ENCODE measurements around the gene EIF4A2.

Gene EIF4A2

DNA sequence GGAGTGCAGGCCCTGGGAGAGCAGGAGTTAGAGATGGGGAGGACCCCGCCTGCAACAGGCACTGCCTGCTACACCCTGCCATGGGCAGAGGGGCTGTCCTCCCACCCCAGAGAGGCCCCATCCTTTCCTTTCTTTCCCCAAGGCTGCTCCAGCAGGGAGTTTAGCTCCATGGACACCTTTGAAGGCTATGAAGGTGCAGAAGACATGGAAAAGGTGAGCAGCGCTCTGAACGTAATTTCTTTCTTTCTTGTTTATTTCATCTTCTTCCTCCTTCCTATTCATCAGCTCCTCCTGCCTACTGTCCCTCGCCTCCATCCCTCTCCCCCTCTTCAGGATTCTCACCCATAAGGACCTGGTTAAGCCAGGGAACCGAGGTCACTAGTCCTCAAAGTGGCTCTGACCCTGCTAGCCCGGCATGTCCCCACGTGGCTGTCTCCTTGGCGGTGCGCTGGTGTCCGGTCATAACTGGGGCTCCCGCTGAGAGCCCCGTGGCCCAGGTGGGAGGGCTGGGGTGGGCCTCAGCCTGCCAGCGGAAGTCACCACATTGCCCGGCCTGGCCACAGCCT lies 43.1 kb downstream of the EIF4A2 start:
- TF ChIP-seq, protein P1, sequence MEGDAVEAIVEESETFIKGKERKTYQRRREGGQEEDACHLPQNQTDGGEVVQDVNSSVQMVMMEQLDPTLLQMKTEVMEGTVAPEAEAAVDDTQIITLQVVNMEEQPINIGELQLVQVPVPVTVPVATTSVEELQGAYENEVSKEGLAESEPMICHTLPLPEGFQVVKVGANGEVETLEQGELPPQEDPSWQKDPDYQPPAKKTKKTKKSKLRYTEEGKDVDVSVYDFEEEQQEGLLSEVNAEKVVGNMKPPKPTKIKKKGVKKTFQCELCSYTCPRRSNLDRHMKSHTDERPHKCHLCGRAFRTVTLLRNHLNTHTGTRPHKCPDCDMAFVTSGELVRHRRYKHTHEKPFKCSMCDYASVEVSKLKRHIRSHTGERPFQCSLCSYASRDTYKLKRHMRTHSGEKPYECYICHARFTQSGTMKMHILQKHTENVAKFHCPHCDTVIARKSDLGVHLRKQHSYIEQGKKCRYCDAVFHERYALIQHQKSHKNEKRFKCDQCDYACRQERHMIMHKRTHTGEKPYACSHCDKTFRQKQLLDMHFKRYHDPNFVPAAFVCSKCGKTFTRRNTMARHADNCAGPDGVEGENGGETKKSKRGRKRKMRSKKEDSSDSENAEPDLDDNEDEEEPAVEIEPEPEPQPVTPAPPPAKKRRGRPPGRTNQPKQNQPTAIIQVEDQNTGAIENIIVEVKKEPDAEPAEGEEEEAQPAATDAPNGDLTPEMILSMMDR (IDR thresholded peaks at IDR 0.05; ENCODE audit: control insufficient read depth, extremely low read depth, insufficient read depth) = no peak
- no peak for DNase-seq (ENCODE audit: low read depth)
- peak overlapping the region; percentile 65 for H3K4me3 ChIP-seq (ENCODE audit: low read depth, low read length)

DNA sequence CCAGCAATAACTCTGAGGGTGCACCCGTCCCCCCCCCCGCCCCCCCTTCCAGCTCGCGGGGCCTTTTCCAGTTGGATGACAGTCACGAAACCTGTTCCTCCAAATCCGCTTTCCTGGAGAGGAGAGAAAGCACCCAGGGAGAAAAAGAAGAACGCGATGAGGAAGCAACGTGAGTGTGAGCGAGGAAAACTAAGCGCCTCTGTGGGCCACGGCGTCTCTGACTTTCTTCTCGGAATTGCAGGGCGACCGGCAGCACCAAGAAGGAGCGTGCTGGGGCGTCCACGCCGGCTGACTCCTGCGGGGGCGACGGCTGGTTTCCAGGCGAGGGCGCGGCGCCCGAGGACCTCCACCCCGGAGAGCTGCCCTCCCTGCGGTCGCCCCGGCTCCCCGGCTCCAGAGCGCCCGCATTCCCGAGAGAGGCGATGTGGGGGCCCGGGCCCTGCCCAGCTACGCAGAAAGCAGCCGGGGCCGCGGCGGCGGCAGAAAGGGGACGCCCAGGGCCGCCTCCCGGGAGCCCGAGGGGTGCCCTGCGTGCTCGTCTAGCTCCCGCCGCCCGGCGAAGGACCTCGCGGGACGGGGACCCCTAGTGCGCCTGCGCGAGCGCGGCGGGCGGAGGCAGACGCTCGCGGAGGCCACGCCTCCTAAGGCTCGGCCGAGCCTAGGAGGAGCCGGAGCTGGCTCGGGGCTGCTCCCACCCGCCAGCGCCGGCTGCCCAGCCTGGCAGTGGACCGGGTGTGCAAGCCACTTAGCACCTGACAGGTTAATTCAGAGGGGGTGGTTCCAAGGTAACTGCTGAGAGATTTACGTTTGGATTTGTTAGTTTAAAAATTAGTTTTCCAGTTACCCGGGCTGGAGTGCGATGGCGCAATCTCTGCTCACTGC lies 43.8 kb downstream of the EIF4A2 start:
- no peak for DNase-seq (ENCODE audit: low read depth)
- TF ChIP-seq, protein P1 (IDR thresholded peaks at IDR 0.05; ENCODE audit: control insufficient read depth, extremely low read depth, insufficient read depth) = no peak

DNA sequence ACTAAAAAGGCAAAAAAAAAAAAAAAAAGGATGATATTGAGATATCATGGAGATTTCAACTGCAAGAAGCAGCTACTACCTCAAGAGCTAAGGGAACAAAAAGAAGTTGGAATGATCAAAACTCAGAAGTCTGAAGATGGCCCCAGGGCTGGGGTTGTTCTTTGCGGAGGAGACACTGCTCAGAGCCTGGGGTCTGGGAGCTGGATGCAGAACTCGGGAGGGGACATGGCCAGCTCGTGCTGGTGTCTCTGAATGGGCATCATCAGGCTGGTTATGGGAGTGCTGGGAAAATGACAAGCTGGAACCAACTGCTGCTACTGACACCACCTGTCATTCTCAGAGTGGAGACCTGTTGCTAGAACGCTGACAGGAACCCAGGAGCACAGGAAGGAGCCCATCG lies 45.0 kb downstream of the EIF4A2 start:
- TF ChIP-seq, protein P1 (IDR thresholded peaks at IDR 0.05; ENCODE audit: control insufficient read depth, extremely low read depth, insufficient read depth) = no peak
- H3K4me3 ChIP-seq (ENCODE audit: low read depth, low read length) = no peak overlapping the region
- no peak for DNase-seq (ENCODE audit: low read depth)

More for the DNA sequence above, 43.8 kb downstream of the EIF4A2 start:
- peak overlapping the region; percentile 65 for H3K4me3 ChIP-seq (ENCODE audit: low read depth, low read length)

DNA sequence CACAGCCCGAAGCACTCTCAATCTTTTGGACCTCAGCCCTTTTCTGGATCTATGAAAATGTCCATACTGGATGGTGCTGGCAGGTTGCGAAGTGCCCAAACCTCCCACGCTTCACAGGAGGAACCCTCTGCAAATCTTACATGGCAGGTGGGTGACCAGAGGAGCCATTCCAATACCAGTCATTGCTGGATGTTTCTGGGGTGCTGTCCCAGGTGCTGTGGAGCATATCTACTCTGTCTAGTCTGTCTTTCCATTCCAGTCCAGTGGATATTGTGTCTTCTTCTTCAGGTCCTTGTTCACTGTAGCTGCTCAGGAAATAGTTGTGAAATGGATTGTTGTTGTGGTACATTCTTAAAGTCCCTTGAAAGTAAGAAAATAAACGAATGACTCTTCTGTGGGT lies 48.4 kb downstream of the EIF4A2 start:
- H3K4me3 ChIP-seq (ENCODE audit: low read depth, low read length) = no peak overlapping the region
- TF ChIP-seq, protein P1 (IDR thresholded peaks at IDR 0.05; ENCODE audit: control insufficient read depth, extremely low read depth, insufficient read depth) = no peak
- no peak for DNase-seq (ENCODE audit: low read depth)

DNA sequence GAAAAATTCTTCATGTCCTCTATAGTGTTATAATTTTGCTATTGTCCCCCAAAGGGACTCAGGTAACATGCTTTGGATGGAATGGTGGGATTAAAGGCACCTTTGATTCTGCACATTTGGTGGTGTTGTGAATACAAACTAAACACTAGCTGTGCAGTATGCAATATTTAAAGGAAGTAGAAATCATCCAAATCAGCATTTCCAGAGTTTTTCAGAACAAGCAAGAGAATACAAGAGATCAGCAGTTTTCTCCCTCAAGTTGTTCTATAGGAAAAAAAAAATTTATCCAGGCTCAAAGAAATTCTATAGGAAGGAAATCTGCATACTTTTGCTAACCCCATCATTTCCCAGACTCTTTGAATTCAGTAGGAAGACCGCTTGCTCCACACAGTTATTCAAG lies 48.9 kb downstream of the EIF4A2 start:
- no peak for DNase-seq (ENCODE audit: low read depth)
- no peak overlapping the region for H3K4me3 ChIP-seq (ENCODE audit: low read depth, low read length)
- TF ChIP-seq, protein P1 (IDR thresholded peaks at IDR 0.05; ENCODE audit: control insufficient read depth, extremely low read depth, insufficient read depth) = no peak
